ENCODE data around the gene ACP7.

The ACP7 gene

DNA sequence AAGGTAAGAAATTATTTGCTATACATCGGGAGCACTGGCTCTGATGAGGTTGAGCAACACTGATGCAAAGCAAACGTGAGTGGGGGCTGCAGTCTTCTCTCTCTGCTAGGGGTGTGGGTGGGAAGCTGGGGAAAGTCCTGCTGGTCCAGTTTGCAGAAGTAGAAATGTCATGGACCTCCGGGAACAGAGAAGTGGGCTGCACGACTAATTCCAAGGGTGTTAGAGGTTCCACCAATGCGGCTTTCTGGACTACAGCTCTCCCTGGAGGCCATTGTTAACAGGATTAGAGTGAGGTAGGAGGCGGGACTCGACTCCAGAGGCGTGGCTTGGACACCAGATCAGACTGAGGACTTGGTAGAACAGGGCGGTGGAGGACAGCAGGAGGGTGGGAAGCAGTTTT, 46.1 kb upstream of the ACP7 start:
- H4K20me1 ChIP-seq (ENCODE audit: low read depth, low read length) = no peaks in the 10 kb centered on the region
- TF ChIP-seq, protein P1, sequence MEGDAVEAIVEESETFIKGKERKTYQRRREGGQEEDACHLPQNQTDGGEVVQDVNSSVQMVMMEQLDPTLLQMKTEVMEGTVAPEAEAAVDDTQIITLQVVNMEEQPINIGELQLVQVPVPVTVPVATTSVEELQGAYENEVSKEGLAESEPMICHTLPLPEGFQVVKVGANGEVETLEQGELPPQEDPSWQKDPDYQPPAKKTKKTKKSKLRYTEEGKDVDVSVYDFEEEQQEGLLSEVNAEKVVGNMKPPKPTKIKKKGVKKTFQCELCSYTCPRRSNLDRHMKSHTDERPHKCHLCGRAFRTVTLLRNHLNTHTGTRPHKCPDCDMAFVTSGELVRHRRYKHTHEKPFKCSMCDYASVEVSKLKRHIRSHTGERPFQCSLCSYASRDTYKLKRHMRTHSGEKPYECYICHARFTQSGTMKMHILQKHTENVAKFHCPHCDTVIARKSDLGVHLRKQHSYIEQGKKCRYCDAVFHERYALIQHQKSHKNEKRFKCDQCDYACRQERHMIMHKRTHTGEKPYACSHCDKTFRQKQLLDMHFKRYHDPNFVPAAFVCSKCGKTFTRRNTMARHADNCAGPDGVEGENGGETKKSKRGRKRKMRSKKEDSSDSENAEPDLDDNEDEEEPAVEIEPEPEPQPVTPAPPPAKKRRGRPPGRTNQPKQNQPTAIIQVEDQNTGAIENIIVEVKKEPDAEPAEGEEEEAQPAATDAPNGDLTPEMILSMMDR (IDR thresholded peaks at IDR 0.05; ENCODE audit: insufficient read depth, low read length, poor library complexity, severe bottlenecking) = no peak
- TF ChIP-seq EZH2phosphoT487 (conservative IDR thresholded peaks at IDR 0.05; ENCODE audit: low read length) = no peak

DNA sequence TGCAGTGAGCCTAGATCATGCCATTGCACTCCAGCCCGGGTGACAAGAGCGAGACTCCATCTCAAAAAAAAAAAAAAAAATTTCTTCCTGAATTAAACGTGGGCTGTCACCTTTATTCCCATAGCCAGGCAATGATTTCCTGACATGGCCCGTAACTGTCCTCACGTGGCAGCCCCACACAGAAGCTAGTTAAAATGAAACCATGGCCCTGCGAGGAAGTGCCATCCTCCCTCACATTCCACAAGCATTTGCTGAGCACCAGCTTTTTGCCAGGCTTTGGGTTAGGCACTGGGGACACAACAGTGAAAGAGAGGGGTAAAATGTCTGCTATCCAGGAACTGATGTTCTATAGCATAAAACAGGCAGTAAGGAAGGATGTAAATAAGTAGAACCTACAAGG, 38.7 kb upstream of the ACP7 start:
- Histone ChIP-seq H3K4me2 (ENCODE audit: low read depth, low read length, poor library complexity, severe bottlenecking) (no peak overlapping the region), H3K4me3 (ENCODE audit: insufficient read depth, low read length, poor library complexity, severe bottlenecking) (no peak overlapping the region)

More for the DNA sequence above, 46.1 kb upstream of the ACP7 start:
- H2AFZ ChIP-seq (ENCODE audit: low read depth, low read length, severe bottlenecking) = no peak overlapping the region
- H3K9me3 ChIP-seq (ENCODE audit: insufficient read depth, low read length) = no peaks in the 10 kb centered on the region
- no peak overlapping the region for H3K4me2 ChIP-seq (ENCODE audit: low read depth, low read length, poor library complexity, severe bottlenecking)
- no peaks in the 10 kb centered on the region for H3F3A ChIP-seq (ENCODE audit: insufficient read depth)
- no peaks in the 10 kb centered on the region for H3K79me2 ChIP-seq (ENCODE audit: insufficient read depth, low read length)
- H3K27me3 ChIP-seq (ENCODE audit: low read length) = no peaks in the 10 kb centered on the region
- no peak overlapping the region for H3K9ac ChIP-seq (ENCODE audit: low read length)
- no peaks in the 10 kb centered on the region for H3K36me3 ChIP-seq (ENCODE audit: low read length)
- no peak overlapping the region for H3K27ac ChIP-seq (ENCODE audit: low read depth, low read length)
- H3K9me2 ChIP-seq (replicated peaks; ENCODE audit: insufficient read depth, low read length) = no peaks in the 10 kb centered on the region
- no peak overlapping the region for H3K4me3 ChIP-seq (ENCODE audit: insufficient read depth, low read length, poor library complexity, severe bottlenecking)

DNA sequence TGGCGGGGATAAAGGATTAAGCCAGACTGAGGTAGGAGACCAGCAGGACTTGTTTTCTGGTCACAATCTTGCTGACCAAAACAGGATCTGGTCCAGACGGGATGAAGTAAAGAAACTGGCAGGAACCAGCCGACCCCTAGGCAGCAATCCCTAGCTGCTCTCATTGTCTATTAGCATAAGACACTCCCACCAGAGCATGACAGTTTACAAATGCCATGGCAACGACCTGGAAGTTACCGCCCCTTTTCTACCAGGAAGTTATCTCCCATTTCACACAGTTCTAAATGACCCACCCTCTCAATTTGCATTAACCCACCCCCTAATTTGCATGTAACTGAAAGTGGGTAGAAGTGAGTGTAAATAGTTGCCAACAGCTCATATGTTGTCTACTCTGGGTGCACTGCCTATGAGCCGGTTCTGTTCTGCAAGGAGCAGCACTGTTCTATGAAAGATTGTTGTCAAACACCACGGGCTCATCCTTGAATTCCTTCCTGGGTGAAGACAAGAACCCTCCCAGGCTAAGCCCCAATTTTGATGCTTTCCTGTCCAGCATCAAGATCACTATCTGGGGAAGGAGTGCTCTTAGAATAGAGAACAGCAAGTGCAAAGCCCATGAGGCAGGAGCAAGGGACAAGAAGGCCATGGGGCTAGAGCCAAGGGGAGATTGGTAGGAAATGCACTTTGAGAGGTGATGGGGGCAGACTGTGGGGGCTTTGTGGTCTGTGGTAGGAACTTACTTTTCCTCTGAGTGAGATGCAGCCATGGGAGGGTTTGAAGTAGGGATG, 37.9 kb upstream of the ACP7 start:
- Histone ChIP-seq H3K9me3 (ENCODE audit: insufficient read depth, low read length) (no peaks in the 10 kb centered on the region; the same call in 1 of the 2 replicates), H3K27ac (ENCODE audit: low read depth, low read length) (no peak overlapping the region), H3K9me2 (replicated peaks; ENCODE audit: insufficient read depth, low read length) (no peaks in the 10 kb centered on the region), H3K79me2 (ENCODE audit: insufficient read depth, low read length) (no peaks in the 10 kb centered on the region), H4K20me1 (ENCODE audit: low read depth, low read length) (no peaks in the 10 kb centered on the region), H3K4me2 (ENCODE audit: low read depth, low read length, poor library complexity, severe bottlenecking) (no peak overlapping the region), H3K36me3 (ENCODE audit: low read length) (no peaks in the 10 kb centered on the region), H3F3A (ENCODE audit: insufficient read depth) (no peaks in the 10 kb centered on the region), H3K9ac (ENCODE audit: low read length) (no peak overlapping the region), H2AFZ (ENCODE audit: low read depth, low read length, severe bottlenecking) (no peak overlapping the region), H3K27me3 (ENCODE audit: low read length) (0 out of 2 replicates have a peak, but pooled peaks cover 4% of the 10 kb centered on the region), H3K4me3 (ENCODE audit: insufficient read depth, low read length, poor library complexity, severe bottlenecking) (no peak overlapping the region)
- TF ChIP-seq, protein P1 (IDR thresholded peaks at IDR 0.05; ENCODE audit: insufficient read depth, low read length, poor library complexity, severe bottlenecking) = no peak
- no peak for TF ChIP-seq EZH2phosphoT487 (conservative IDR thresholded peaks at IDR 0.05; ENCODE audit: low read length)

More for the DNA sequence above, 38.7 kb upstream of the ACP7 start:
- Histone ChIP-seq H3K9me3 (ENCODE audit: insufficient read depth, low read length) (no peaks in the 10 kb centered on the region; the same call in 1 of the 2 replicates), H3K9me2 (replicated peaks; ENCODE audit: insufficient read depth, low read length) (no peaks in the 10 kb centered on the region), H3K27ac (ENCODE audit: low read depth, low read length) (no peak overlapping the region), H3K27me3 (ENCODE audit: low read length) (0 out of 2 replicates have a peak, but pooled peaks cover 4% of the 10 kb centered on the region), H3K9ac (ENCODE audit: low read length) (no peak overlapping the region), H3F3A (ENCODE audit: insufficient read depth) (no peaks in the 10 kb centered on the region), H3K79me2 (ENCODE audit: insufficient read depth, low read length) (no peaks in the 10 kb centered on the region), H4K20me1 (ENCODE audit: low read depth, low read length) (no peaks in the 10 kb centered on the region), H3K36me3 (ENCODE audit: low read length) (no peaks in the 10 kb centered on the region), H2AFZ (ENCODE audit: low read depth, low read length, severe bottlenecking) (no peak overlapping the region)
- TF ChIP-seq, protein P1 (IDR thresholded peaks at IDR 0.05; ENCODE audit: insufficient read depth, low read length, poor library complexity, severe bottlenecking) = no peak
- TF ChIP-seq EZH2phosphoT487 (conservative IDR thresholded peaks at IDR 0.05; ENCODE audit: low read length) = no peak
